ENCODE measurements around the gene CMTM3.
"Not testable (repeated sequence)": the region's sequence is repeated elsewhere in the genome, so short reads cannot be mapped to it uniquely, and the experiment has no call there.

CMTM3 gene

GRCh38 chr16:66637806-66638205, 33.3 kb downstream of the CMTM3 start:
- no peak for ATAC-seq

GRCh38 chr16:66639091-66639885, 34.8 kb downstream of the CMTM3 start:
- no peak for ATAC-seq

DNA sequence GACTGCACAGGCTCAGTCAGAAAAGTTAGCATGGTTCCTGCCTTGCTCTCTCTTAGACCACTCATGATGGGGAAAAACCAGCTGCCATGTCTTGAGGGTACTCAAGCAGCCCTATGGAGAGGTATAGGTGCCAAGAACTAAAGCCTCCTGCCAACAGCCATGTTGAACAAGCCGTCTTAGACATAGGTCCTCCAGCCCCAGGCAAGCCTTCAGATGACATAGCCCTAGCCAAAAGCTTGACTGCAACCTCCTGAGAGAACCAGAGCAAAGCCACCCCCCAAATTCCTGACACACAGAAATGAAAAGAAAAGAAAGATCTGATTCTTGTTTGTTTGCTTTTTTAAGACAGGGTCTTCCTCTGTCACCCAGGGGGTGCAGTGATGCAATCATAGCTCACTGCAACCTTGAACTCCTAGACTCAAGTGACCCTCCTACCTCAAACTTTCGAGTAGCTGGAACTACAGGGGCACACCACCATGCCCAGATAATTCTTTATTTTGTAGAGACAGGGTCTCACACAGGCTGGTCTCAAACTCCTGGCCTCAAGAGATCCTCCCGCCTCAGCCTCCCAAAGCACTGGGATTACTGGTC, 36.3 kb downstream of the CMTM3 start:
- no peak for ATAC-seq

- no peak for ATAC-seq
These were observed 36.9 kb downstream of the CMTM3 start for GRCh38 chr16:66641387-66641786.

DNA sequence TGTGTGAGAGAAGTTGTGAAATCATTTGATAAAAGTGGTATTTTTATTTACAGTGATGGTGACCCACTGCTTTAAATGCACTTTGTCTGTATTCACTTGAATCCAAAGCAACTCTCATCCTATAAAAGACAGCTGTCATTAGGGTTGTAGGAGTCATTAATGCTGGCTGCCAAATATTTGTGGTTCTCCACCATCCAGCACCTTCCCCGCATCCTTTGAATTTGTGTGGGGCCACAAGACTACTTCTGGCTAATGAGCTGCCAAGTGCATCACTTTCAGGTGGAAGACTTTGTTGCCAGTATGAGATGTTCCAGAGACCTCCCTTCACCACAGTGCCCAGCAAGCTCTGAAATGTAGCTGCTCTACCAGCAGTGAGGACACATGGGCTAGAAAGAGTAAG, 43.4 kb downstream of the CMTM3 start:
- ATAC-seq, result no peak

DNA sequence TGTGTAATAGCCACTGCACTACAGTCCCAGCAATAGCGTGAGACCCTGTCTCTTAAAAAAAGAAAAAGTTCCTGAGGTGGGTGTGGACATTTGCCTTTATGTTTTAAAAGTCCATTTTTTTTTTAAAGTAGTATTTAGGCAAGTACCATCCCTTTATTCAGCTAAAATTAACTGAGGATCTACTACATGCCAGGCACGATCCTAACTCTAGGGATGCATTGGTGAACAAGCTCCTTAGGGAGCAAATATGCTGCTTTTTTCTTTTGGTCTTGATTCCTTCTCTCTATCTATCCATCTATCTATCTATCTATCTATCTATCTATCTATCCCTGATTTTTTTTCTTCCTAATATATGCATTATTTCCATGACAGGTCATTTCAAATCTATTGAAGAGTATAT, 44.7 kb downstream of the CMTM3 start:
- no peak for ATAC-seq

GRCh38 chr16:66649636-66650205, 45.2 kb downstream of the CMTM3 start:
- ATAC-seq, result no peak

DNA sequence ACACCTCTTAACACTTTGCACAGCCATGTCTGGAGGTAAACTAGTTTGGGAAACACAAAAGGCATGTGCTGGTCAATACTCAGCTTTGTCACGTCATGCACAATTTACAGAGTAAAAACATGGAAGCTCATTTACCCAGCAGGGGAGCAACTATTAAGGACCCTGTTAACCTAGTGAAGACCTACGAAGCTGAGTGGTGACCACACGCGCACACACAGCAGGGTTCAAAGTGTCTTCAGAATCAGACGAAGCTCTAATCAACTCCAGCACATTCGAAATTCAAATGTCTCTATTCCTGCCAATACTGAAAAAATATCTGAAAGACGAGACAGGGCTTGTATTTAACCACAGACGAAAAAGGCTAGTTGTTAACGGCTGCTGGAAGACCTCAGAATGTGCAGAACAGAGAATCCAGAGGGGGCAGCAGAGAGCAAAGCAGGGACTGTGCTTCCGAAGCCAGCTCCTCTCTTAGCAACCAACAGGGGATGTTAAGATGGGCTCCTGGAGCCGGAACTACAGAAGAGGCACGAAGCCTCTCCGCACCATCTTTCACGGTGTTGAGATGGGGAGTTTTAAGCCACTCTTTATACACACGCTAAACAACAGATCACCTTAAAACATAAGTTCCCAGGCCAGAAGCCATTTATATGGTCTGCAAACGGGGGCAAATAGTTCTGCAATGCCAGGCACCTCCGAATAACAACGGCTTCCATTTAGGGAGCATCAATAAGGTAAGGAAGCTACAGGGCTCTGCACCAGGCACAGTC, 46.4 kb downstream of the CMTM3 start:
- ATAC-seq, result peak; percentile 94 to 99

- no peak for ATAC-seq
These were observed 46.9 kb downstream of the CMTM3 start for GRCh38 chr16:66651474-66651765.

DNA sequence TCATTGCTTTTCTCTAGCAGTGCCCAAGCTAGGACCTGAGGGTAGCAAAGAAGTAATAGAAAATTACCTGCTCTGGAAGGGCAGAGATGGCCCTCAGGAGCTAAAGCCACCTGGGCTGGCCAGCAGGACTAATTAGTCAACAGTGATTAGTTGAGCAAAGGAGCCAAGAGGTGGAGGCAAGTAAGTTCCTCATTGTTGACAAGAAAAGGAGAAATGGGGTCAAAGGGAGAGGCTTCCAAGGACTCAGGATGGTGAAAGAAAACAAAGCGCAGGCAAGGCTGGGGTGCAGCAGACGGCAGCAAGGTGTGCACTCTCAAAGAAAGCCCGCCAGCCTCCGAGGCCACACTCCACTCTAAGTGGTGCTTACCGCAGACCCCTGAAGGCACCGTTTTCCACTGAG, 47.5 kb downstream of the CMTM3 start:
- no peak for ATAC-seq

DNA sequence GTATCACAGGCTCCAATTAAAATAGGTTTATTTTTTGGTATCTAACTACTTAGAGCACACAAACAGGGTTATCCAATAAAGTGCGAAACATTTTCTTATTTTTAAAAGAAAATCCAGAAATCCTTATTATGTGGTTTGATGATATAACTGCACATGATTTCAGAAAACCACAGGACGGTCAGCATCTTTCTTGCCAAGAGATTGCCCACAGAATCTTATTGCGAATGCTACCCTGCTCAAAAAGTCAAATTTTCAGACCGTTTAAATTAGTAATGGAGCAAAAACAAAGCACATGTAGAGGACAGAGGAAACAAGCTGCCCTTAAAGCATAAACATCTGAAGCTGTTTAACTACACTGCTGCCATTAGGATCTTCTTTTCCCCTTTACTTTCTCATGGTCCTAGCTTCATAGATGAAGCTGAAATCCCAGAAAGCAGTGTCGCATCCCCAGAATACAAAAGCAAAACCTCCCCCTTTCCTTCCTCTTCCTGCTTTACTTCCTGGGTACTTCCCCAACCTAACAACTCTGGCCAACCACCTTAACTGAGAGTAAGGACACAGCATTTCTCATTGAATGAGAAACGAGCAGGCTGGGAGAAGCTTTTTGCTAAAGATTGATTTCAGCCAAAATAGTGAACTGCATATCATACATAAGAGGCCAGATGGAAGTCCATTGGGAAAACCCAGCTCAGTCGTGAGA, 48.3 kb downstream of the CMTM3 start:
- no peak for ATAC-seq

DNA sequence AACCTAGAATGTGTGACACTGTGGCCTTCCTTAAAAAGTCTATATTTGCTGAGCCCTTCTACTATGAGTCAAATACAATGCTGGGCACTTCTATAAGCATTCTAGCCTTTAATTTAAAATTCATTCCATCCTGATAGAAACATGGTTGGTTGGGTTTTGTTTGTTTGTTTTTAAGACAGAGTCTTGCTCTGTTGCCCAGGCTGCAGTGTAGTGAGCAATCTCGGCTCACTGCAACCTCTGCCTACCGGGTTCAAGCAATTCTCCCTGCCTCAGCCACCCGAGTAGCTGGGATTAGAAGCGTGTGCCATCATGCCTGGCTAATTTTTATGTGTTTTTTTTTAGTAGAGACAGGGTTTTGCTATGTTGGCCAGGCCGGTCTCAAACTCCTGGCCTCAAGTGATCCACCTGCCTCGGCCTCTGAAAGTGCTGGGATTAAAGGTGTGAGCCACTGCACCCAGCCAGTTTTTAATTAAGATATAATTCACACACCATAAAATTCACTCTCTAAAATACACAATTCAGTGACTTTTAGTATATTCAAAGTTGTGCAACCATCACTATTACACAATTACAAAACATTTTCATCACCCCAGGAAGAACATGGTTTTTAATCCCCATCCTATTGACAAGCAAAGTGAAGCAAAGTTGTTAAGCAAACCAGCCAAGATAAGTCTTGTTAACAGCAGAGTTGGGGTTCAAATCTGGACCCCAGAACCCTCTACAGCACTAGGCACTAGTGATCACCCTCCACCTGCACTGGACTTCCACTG, 49.3 kb downstream of the CMTM3 start:
- no peak for ATAC-seq

DNA sequence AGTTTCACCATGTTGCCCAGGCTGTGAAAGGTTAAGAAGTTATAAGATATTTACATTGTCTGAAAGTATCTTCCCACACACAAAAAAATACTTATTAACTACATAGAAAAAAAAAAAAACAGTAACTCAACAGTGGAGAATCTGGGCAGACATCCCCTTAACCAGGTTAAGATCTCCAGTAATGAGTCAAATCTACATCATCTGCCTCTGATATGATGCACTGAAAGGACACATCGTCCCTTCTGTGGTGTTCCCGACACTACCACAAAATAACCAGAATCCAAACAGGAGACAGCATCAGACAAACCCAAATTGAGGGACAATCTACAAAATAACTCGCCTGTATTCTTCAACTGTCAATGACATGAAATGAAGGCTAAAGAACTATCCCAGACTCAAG, 52.0 kb downstream of the CMTM3 start:
- ATAC-seq, result no peak

- ATAC-seq, result no peak
These were observed 53.8 kb downstream of the CMTM3 start for GRCh38 chr16:66658143-66658859.

GRCh38 chr16:66658860-66659190, 54.3 kb downstream of the CMTM3 start:
- no peak for ATAC-seq

DNA sequence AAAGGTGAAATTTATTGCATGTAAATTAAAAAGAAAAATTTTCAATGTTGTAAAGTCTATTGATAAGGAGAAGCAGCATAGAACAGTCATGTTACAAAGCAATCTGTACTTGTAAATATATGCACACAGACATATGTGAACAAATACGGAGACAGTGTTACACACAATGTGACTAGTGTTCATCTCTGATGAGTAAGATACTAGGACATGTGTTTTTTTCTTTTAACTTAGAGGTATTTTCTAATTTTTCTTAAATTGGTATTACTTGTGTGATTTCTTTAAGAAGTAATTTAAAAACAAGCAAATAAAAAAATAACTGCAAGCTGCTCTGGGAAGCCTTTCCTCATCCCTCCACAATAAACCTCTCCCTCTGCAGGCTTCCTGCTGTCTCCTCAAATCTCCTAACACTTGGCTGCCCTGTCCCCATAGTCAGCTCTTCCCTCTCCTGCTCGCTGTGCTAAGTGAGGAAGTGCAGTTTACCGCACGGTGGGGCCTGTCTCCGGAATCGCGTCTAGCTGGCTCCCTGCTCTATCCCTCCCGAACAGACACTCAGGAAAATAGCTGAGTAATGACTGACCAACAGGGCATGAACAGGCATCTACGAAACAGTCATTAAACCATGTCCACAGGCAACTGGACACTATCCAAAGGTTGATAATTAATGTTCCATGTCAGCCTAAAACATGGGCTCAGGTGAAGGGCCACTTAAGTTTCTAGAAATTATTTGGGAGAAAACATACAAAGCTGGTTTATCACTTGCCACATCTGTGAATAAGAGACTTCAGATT, 56.1 kb downstream of the CMTM3 start:
- no peak for ATAC-seq

GRCh38 chr16:66661210-66661560, 56.7 kb downstream of the CMTM3 start:
- ATAC-seq, result no peak

- ATAC-seq, result not testable (repeated sequence)
These were observed 57.3 kb downstream of the CMTM3 start for GRCh38 chr16:66661671-66662346.

GRCh38 chr16:66662445-66663194, 58.1 kb downstream of the CMTM3 start:
- ATAC-seq, result no peak
